Caco-2 (cell line): ENCODE data around the gene GNPTAB. TPM values are rescaled to one million over a fixed set of nuclear protein-coding genes. Genes with fewer than 3 reads are reported as not detected.

Experiments
- BruUV-seq: library from RNA; stranded (reverse); fragments of 400-500 nt; replicated peaks from 2 replicates; lab custom pipeline; 2021; lab: Mats Ljungman, UMichigan
- CTCF ChIA-PET: fragments of 300-600 bp; sonication (Branson Sonifier 250); formaldehyde crosslinking; loops from one replicate; lab custom pipeline; 2022; ENCODE audit warnings: antibody characterized with exemption; lab: Charles Lee
- POLR2A ChIA-PET: fragments of 300-600 bp; sonication (Branson Sonifier 250); formaldehyde crosslinking; loops from one replicate; lab custom pipeline; 2022; ENCODE audit warnings: antibody characterized with exemption; lab: Charles Lee
- DNase-seq, 2 experiments: peaks; one replicate each; pipeline versions ENCODE4 v3.0.0 to v3.0.0-alpha.2; 2020 to 2022
- H3K27me3 ChIP-seq: replicated peaks from 2 replicates; pipeline ENCODE4 v1.6.0; 2011; ENCODE audit warnings: low read length; ENCODE audit not compliant: control insufficient read depth, insufficient read depth
- H3K36me3 ChIP-seq: 2 replicates; pipeline ENCODE4 v1.5.1; 2011; ENCODE audit warnings: low read length; ENCODE audit not compliant: control insufficient read depth, insufficient read depth
- H3K4me1 ChIP-seq: fragments of 250-450 bp; sonication (Bioruptor Pico); 2 replicates; pipeline ENCODE4 v1.5.1; 2020; ENCODE audit warnings: mild to moderate bottlenecking
- H3K4me3 ChIP-seq: 2 replicates; pipeline ENCODE4 v1.5.1; 2011; ENCODE audit warnings: low read depth, mild to moderate bottlenecking, control low read depth, low read length
- H3K9me3 ChIP-seq: fragments of 250-450 bp; sonication (Bioruptor Pico); 2 replicates; pipeline ENCODE4 v1.5.1; 2020; ENCODE audit warnings: mild to moderate bottlenecking, moderate library complexity
- H3K27ac Mint-ChIP-seq: one replicate; pipeline ENCODE4 v1.8.0; 2022; ENCODE audit warnings: mixed read lengths; ENCODE audit not compliant: unreplicated experiment
- H3K27me3 Mint-ChIP-seq: one replicate; pipeline ENCODE4 v1.8.0; 2022; ENCODE audit warnings: mixed read lengths; ENCODE audit not compliant: insufficient read depth, unreplicated experiment
- H3K36me3 Mint-ChIP-seq: one replicate; pipeline ENCODE4 v1.8.0; 2022; ENCODE audit warnings: mild to moderate bottlenecking, mixed read lengths; ENCODE audit not compliant: insufficient read depth, unreplicated experiment
- H3K4me1 Mint-ChIP-seq: one replicate; pipeline ENCODE4 v1.8.0; 2022; ENCODE audit warnings: low read depth, mixed read lengths; ENCODE audit not compliant: unreplicated experiment
- H3K4me3 Mint-ChIP-seq: one replicate; pipeline ENCODE4 v1.8.0; 2022; ENCODE audit warnings: mild to moderate bottlenecking, moderate library complexity, mixed read lengths; ENCODE audit not compliant: unreplicated experiment
- H3K9me3 Mint-ChIP-seq: one replicate; pipeline ENCODE4 v1.8.0; 2022; ENCODE audit warnings: mixed read lengths; ENCODE audit not compliant: unreplicated experiment
- intact Hi-C: fragments of 100-400 bp; cut with micrococcal nuclease; formaldehyde crosslinking; loops from one replicate; pipeline ENCODE4 v1.10.0; 2022; ENCODE audit not compliant: unreplicated experiment
- total RNA-seq: library from RNA; stranded (reverse); gene quantifications from 2 replicates; pipeline ENCODE4 v1.2.3, GENCODE V29; 2022
- TF ChIP-seq, protein P1 (sequence below), 2 experiments: fragments of 200-600 bp in 1 of 2; IDR thresholded peaks; 1 replicate in 1 of 2; 2 replicates in 1 of 2; pipeline versions ENCODE4 v1.5.1 to v1.8.0; 2011 to 2022; ENCODE audit warnings: antibody characterized with exemption in 1 of 2, control low read depth in 1 of 2, inconsistent platforms in 1 of 2, low read depth in 1 of 2, low read length in 1 of 2, mild to moderate bottlenecking in 1 of 2, moderate library complexity in 1 of 2; ENCODE audit not compliant: insufficient read depth in 1 of 2, severe bottlenecking in 1 of 2, unreplicated experiment in 1 of 2

Gene GNPTAB
- total RNA-seq, 1 experiment from 2014 or later, result 39.1 TPM

- H3K27me3 Mint-ChIP-seq, result no peaks in the 10 kb centered on the region
- intact Hi-C loops, result no loop called here
Measured at GRCh38 chr12:101779626-101780025, 51.1 kb downstream of the GNPTAB start.

DNA sequence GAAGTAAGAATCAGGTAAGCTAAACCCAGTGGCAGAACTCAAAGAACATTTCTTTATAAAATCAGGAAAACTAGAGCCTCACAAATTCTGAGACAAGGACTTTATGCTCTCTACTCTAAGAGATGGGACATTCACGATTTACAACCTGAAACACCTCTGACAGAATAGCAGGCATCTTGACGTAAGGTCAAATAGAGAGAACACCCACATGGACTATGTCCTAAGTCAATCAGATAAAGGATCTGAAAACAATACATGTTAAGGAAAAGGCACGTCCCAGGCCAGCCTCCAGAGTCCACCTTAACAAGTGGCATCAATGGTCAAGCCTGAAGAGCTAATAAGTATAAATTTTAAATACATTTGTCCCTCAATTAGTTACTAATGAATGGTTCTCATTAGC is 51.6 kb downstream of the GNPTAB start:
- BruUV-seq, result no TSS peak
- H3K4me3 Mint-ChIP-seq, result no peak overlapping the region
- Histone ChIP-seq H3K4me1 (peaks cover 4% of the 10 kb centered on the region; the same call in 1 of the 2 replicates), H3K4me3 (no peak overlapping the region), H3K9me3 (no peaks in the 10 kb centered on the region), H3K27me3 (no peaks in the 10 kb centered on the region), H3K36me3 (no peaks in the 10 kb centered on the region; the same call in 1 of the 2 replicates)
- intact Hi-C loops, result no loop called here
- no peak for DNase-seq
- H3K36me3 Mint-ChIP-seq, result peaks cover 15% of the 10 kb centered on the region
- H3K4me1 Mint-ChIP-seq, result peaks cover 13% of the 10 kb centered on the region
- no peaks in the 10 kb centered on the region for H3K9me3 Mint-ChIP-seq
- H3K27ac Mint-ChIP-seq, result no peak overlapping the region
- ChIA-PET CTCF (interaction anchor here (1.7 to 1.8 kb wide), 2 partner anchors 13 to 51 kb away, joined by 4 to 6 read pairs; partner anchors contain the start of gene GNPTAB), POLR2A (no interaction called here)
- no peaks in the 10 kb centered on the region for H3K27me3 Mint-ChIP-seq
- TF ChIP-seq, protein P1, sequence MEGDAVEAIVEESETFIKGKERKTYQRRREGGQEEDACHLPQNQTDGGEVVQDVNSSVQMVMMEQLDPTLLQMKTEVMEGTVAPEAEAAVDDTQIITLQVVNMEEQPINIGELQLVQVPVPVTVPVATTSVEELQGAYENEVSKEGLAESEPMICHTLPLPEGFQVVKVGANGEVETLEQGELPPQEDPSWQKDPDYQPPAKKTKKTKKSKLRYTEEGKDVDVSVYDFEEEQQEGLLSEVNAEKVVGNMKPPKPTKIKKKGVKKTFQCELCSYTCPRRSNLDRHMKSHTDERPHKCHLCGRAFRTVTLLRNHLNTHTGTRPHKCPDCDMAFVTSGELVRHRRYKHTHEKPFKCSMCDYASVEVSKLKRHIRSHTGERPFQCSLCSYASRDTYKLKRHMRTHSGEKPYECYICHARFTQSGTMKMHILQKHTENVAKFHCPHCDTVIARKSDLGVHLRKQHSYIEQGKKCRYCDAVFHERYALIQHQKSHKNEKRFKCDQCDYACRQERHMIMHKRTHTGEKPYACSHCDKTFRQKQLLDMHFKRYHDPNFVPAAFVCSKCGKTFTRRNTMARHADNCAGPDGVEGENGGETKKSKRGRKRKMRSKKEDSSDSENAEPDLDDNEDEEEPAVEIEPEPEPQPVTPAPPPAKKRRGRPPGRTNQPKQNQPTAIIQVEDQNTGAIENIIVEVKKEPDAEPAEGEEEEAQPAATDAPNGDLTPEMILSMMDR (IDR thresholded peaks at IDR 0.05; ENCODE audit: insufficient read depth in 1 of 2, low read depth in 1 of 2, low read length in 1 of 2, severe bottlenecking in 1 of 2, unreplicated experiment in 1 of 2), result no peak

More at GRCh38 chr12:101779626-101780025, 51.1 kb downstream of the GNPTAB start:
- Mint-ChIP-seq H3K27ac (no peak overlapping the region), H3K4me1 (peaks cover 13% of the 10 kb centered on the region), H3K36me3 (peaks cover 17% of the 10 kb centered on the region), H3K4me3 (no peak overlapping the region), H3K9me3 (no peaks in the 10 kb centered on the region)
- peaks cover 4% of the 10 kb centered on the region; the same call in 1 of the 2 replicates for H3K4me1 ChIP-seq
- ChIA-PET POLR2A (no interaction called here), CTCF (interaction anchor here (1.7 to 1.8 kb wide), 2 partner anchors 13 to 51 kb away, joined by 4 to 6 read pairs; partner anchors contain the start of gene GNPTAB)
- no peaks in the 10 kb centered on the region; the same call in 1 of the 2 replicates for H3K36me3 ChIP-seq
- no peak for DNase-seq
- BruUV-seq, result no TSS peak
- TF ChIP-seq, protein P1 (IDR thresholded peaks at IDR 0.05; ENCODE audit: insufficient read depth in 1 of 2, low read depth in 1 of 2, low read length in 1 of 2, severe bottlenecking in 1 of 2, unreplicated experiment in 1 of 2), result no peak
- H3K4me3 ChIP-seq, result no peak overlapping the region
- no peaks in the 10 kb centered on the region for H3K9me3 ChIP-seq
- H3K27me3 ChIP-seq, result no peaks in the 10 kb centered on the region

DNA sequence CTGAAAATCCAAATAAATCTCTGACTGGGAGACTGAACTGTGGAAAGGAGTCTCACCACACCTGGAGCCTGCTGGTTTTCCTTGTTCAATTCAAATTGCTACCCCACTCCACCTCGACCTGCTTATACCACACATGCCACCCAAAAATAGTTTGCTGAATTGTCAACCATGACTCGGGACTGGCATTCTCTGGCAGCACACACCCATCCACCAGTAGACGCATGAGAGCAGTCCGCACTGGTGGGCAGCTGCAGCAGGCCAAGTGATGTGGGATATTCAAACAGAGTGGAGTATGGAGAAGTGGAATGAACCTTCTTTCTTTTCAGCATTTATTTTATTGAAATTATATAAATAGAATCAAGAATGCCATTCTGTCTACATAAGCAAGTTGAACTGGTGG is 52.8 kb downstream of the GNPTAB start:
- TF ChIP-seq, protein P1 (IDR thresholded peaks at IDR 0.05; ENCODE audit: insufficient read depth in 1 of 2, low read depth in 1 of 2, low read length in 1 of 2, severe bottlenecking in 1 of 2, unreplicated experiment in 1 of 2), result no peak
- peaks cover 13% of the 10 kb centered on the region for H3K36me3 Mint-ChIP-seq
- BruUV-seq, result no TSS peak
- no peak overlapping the region for H3K4me3 Mint-ChIP-seq
- H3K27me3 ChIP-seq, result no peaks in the 10 kb centered on the region
- no peaks in the 10 kb centered on the region for H3K9me3 Mint-ChIP-seq
- peaks cover 11% of the 10 kb centered on the region for H3K4me1 Mint-ChIP-seq
- no peaks in the 10 kb centered on the region for H3K9me3 ChIP-seq
- H3K4me1 ChIP-seq, result peaks cover 4% of the 10 kb centered on the region; the same call in 1 of the 2 replicates
- CTCF ChIA-PET, result no interaction called here
- no peak for DNase-seq
- no peaks in the 10 kb centered on the region for H3K27me3 Mint-ChIP-seq
- H3K27ac Mint-ChIP-seq, result no peak overlapping the region
- POLR2A ChIA-PET, result no interaction called here
- no peak overlapping the region for H3K4me3 ChIP-seq
- no peaks in the 10 kb centered on the region for H3K36me3 ChIP-seq
- intact Hi-C loops, result no loop called here
